KOPT-K1 (cell line): Measurements from ENCODE around the gene ASGR1.

Experiments used
- H3K27ac ChIP-seq: fragments of 200-600 bp; sonication (generic); 2 replicates; pipeline ENCODE4 v1.5.1; 2016; ENCODE audit warnings: antibody characterized with exemption, mild to moderate bottlenecking, low read depth, low read length; ENCODE audit not compliant: poor library complexity, severe bottlenecking
- H3K36me3 ChIP-seq: fragments of 200-600 bp; sonication (generic); 2 replicates; pipeline ENCODE4 v1.5.1; 2017; ENCODE audit warnings: antibody characterized with exemption, mild to moderate bottlenecking, low read length, moderate library complexity; ENCODE audit not compliant: insufficient read depth
- H3K9me3 ChIP-seq: fragments of 200-600 bp; sonication (generic); 2 replicates; pipeline ENCODE4 v1.5.1; 2017; ENCODE audit warnings: antibody characterized with exemption, low read length, mild to moderate bottlenecking; ENCODE audit not compliant: insufficient read depth, poor library complexity, severe bottlenecking

The ASGR1 gene

GRCh38 chr17:7179317-7180254 lies at the start of gene ASGR1:
TSS of gene ASGR1 (minus strand) at chr17:7179370. CDS start at chr17:7178563, 807 bp downstream.
- H3K27ac ChIP-seq, result no peak within 1 kb of the TSS

GRCh38 chr17:7228920-7229319 lies 49.8 kb upstream of the ASGR1 start:
- Histone ChIP-seq H3K9me3 (no peaks in the 10 kb centered on the region), H3K36me3 (peaks cover 73% of the 10 kb centered on the region), H3K27ac (no peak overlapping the region)

More at GRCh38 chr17:7179317-7180254, at the start of gene ASGR1:
- peaks cover 5% of the 10 kb centered on the region for H3K9me3 ChIP-seq
- H3K36me3 ChIP-seq, result no peaks in the 10 kb centered on the region

GRCh38 chr17:7226721-7227710 lies 47.8 kb upstream of the ASGR1 start:
- Histone ChIP-seq H3K36me3 (peaks cover 92% of the 10 kb centered on the region), H3K27ac (no peak overlapping the region), H3K9me3 (no peaks in the 10 kb centered on the region)

GRCh38 chr17:7225711-7226331 lies 46.7 kb upstream of the ASGR1 start:
- Histone ChIP-seq H3K36me3 (peaks cover 91% of the 10 kb centered on the region), H3K9me3 (no peaks in the 10 kb centered on the region), H3K27ac (no peak overlapping the region)

GRCh38 chr17:7224661-7225111 lies 45.5 kb upstream of the ASGR1 start:
- H3K9me3 ChIP-seq, result no peaks in the 10 kb centered on the region
- no peak overlapping the region for H3K27ac ChIP-seq
- H3K36me3 ChIP-seq, result peaks cover 79% of the 10 kb centered on the region

GRCh38 chr17:7224110-7224509 lies 44.9 kb upstream of the ASGR1 start:
- H3K9me3 ChIP-seq, result no peaks in the 10 kb centered on the region
- H3K27ac ChIP-seq, result no peak overlapping the region
- H3K36me3 ChIP-seq, result peaks cover 74% of the 10 kb centered on the region

GRCh38 chr17:7223375-7223774 lies 44.2 kb upstream of the ASGR1 start:
- peaks cover 66% of the 10 kb centered on the region for H3K36me3 ChIP-seq
- H3K9me3 ChIP-seq, result no peaks in the 10 kb centered on the region
- H3K27ac ChIP-seq, result no peak overlapping the region

GRCh38 chr17:7222972-7223292 lies 43.8 kb upstream of the ASGR1 start:
- no peak overlapping the region for H3K27ac ChIP-seq
- H3K9me3 ChIP-seq, result no peaks in the 10 kb centered on the region
- H3K36me3 ChIP-seq, result peaks cover 62% of the 10 kb centered on the region

- Histone ChIP-seq H3K9me3 (no peaks in the 10 kb centered on the region), H3K36me3 (peaks cover 56% of the 10 kb centered on the region), H3K27ac (no peak overlapping the region)
These were observed 43.2 kb upstream of the ASGR1 start for GRCh38 chr17:7222093-7222971.

GRCh38 chr17:7221278-7222092 lies 42.3 kb upstream of the ASGR1 start:
- no peak overlapping the region for H3K27ac ChIP-seq
- peaks cover 47% of the 10 kb centered on the region for H3K36me3 ChIP-seq

GRCh38 chr17:7220593-7221277 lies 41.6 kb upstream of the ASGR1 start:
- H3K36me3 ChIP-seq, result peaks cover 40% of the 10 kb centered on the region
- peak overlapping the region; percentile 77 for H3K27ac ChIP-seq
- H3K9me3 ChIP-seq, result no peaks in the 10 kb centered on the region

More at GRCh38 chr17:7221278-7222092, 42.3 kb upstream of the ASGR1 start:
- H3K9me3 ChIP-seq, result no peaks in the 10 kb centered on the region

GRCh38 chr17:7219812-7220592 lies 40.8 kb upstream of the ASGR1 start, which contains the start of the genes ACADVL and DLG4:
TSS of gene ACADVL (plus strand) at chr17:7219938. CDS start at chr17:7219985, 47 bp downstream.
TSS of gene DLG4 (minus strand) at chr17:7219836.
- no peaks in the 10 kb centered on the region for H3K9me3 ChIP-seq
- peaks cover 32% of the 10 kb centered on the region for H3K36me3 ChIP-seq
- H3K27ac ChIP-seq, result peak within 1 kb of the TSS; percentile 77
